Fibroblast of pulmonary artery (primary cell): ENCODE measurements around the gene POTEF.
"Not testable (repeated sequence)": the region's sequence is repeated elsewhere in the genome, so short reads cannot be mapped to it uniquely, and the experiment has no call there.

Experiments used
- DNase-seq: peaks from one replicate; pipeline ENCODE4 v3.0.0-alpha.2; 2010; ENCODE audit warnings: low read depth
- H3K4me3 ChIP-seq: replicated peaks from 2 replicates; pipeline ENCODE4 v1.5.1; 2011; ENCODE audit warnings: low read depth, mild to moderate bottlenecking, control low read depth, low read length, moderate library complexity
- TF ChIP-seq, protein P1 (sequence below): IDR thresholded peaks from 2 replicates; pipeline ENCODE4 v1.5.1; 2011; ENCODE audit warnings: mild to moderate bottlenecking, control low read depth, low read length, inconsistent platforms; ENCODE audit errors: missing control alignments

The POTEF gene

DNA sequence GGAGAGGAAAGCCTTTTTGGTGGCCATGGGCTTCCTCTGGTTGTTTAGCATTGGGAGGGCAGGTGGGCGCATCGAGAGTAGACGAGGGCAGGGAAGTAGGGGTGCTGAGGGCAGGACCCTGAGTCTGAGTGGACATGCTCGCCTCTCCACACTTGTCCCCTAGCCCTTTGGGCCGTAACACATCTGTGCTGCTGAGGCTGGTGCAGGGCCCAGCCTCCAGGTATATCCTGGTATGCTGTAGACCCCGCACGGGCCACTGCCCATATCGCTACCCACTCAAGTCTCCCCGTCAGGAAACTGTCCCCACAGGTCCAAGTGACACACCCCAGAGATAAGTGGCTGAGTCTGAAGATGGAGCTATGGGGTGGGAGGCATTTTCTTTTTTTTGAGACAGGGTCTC is 29.6 kb upstream of the POTEF start:
- no peak for DNase-seq
- no peak overlapping the region for H3K4me3 ChIP-seq
- TF ChIP-seq, protein P1, sequence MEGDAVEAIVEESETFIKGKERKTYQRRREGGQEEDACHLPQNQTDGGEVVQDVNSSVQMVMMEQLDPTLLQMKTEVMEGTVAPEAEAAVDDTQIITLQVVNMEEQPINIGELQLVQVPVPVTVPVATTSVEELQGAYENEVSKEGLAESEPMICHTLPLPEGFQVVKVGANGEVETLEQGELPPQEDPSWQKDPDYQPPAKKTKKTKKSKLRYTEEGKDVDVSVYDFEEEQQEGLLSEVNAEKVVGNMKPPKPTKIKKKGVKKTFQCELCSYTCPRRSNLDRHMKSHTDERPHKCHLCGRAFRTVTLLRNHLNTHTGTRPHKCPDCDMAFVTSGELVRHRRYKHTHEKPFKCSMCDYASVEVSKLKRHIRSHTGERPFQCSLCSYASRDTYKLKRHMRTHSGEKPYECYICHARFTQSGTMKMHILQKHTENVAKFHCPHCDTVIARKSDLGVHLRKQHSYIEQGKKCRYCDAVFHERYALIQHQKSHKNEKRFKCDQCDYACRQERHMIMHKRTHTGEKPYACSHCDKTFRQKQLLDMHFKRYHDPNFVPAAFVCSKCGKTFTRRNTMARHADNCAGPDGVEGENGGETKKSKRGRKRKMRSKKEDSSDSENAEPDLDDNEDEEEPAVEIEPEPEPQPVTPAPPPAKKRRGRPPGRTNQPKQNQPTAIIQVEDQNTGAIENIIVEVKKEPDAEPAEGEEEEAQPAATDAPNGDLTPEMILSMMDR, result no peak

DNA sequence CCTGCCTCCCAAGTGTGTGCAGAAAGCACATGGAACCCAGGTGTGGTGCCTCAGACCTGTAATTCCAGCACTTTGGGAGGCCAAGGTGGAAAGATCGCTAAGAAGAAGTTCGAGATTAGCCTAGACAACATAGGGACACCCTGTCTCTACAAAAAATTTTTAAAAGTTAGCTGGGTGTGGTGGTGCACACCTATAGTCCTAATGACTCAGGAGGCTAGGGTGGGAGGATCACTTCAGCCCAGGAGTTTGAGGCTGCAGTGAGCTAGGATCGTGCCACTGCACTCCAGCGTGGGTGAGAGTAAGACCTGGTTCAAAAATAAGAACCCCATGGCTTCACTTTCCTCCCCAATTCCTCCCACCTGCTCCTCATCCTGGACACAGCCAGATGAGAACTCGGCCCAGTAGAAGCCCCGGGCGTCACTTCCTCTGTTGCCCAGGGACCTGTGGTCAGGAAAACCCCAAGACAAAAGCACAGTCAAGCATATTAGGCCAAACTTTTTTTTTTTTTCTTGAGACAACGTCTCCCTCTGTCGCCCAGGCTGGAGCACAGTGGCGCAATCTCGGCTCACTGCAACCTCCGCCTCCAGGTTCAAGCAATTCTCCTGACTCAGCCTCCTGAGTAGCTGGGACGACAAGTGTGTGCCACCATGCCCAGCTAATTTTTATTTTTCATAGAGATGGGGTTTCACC is 28.9 kb upstream of the POTEF start:
- DNase-seq, H3K4me3 ChIP-seq: not testable (repeated sequence)

- DNase-seq, H3K4me3 ChIP-seq: not testable (repeated sequence)
These were observed 28.3 kb upstream of the POTEF start for GRCh38 chr2:130157354-130157753.

DNA sequence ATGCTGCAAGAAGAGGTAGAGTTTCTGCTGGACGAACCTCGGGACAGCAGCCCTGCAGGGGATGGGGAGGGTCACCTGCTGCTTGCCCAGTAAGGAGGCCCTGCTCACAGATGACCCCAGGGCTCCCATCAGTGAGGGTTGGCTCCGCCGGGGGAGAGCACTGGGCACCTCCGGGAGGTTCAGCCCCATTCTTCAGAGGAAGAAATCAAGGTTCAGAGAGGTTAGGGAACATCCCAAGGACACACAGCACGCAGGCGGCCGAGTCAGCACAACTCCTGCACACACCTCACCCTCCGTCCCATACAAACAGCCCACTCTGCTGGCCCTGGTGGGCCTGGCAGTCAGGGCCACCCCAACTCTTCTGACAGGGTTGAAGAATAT is 27.6 kb upstream of the POTEF start:
- no peak for DNase-seq
- H3K4me3 ChIP-seq, result no peak overlapping the region
- TF ChIP-seq, protein P1, result no peak

DNA sequence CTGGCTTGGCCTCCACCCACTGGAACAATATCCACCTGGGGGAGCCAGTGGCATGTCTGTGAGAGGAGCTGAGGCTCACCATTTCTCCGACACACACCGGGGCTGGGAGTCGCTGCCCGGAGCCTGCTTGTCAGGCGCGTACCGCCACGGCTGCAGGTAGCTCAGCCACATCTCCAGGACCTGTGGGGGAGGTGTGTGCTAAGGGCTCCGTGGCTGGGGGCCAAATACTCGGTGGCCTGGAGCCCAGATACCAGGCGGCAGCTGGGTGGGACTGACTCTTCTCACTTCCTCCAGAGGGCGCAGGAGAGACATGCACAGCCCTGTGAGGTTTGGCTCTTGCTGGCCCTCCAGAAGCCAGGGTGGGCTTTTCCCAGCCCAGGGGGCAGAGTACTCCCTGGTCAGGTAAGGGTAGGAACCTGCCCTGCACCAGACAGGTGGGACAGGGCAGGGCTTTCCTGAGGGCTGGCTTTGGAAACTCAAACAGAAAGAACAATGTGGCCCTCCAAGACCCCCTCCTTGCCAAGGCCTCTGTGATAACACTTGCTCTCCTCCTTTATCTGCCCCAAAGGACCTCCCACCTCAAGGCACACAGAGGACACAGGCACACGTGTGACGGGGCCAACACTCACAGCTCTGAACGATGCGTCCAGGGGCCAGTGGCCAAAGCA is 27.1 kb upstream of the POTEF start:
- TF ChIP-seq, protein P1, result peak; percentile 58
- peak; percentile 63 for DNase-seq

GRCh38 chr2:130154773-130155765 is 26.0 kb upstream of the POTEF start:
- DNase-seq, result no peak
- no peak overlapping the region for H3K4me3 ChIP-seq
- TF ChIP-seq, protein P1, result no peak

More for the DNA sequence above, 27.1 kb upstream of the POTEF start:
- H3K4me3 ChIP-seq, result not testable (repeated sequence)

DNA sequence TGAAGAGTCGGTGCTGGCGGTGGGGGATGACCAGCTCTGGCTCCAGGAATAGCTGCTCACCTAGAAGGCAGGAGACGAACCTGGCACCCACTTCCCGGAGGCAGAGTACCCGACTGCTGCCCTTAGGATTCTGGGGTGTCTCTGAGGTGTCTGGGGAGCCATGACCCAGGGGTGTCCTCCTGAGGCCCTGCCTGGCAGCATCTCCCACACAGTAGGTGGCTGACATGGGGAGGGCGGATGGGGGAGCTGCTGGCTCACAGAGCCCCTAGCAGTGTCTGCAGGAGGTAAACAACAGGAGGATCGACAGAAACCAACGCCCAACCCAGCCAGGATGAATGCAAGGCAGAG is 25.4 kb upstream of the POTEF start:
- DNase-seq, H3K4me3 ChIP-seq: not testable (repeated sequence)

DNA sequence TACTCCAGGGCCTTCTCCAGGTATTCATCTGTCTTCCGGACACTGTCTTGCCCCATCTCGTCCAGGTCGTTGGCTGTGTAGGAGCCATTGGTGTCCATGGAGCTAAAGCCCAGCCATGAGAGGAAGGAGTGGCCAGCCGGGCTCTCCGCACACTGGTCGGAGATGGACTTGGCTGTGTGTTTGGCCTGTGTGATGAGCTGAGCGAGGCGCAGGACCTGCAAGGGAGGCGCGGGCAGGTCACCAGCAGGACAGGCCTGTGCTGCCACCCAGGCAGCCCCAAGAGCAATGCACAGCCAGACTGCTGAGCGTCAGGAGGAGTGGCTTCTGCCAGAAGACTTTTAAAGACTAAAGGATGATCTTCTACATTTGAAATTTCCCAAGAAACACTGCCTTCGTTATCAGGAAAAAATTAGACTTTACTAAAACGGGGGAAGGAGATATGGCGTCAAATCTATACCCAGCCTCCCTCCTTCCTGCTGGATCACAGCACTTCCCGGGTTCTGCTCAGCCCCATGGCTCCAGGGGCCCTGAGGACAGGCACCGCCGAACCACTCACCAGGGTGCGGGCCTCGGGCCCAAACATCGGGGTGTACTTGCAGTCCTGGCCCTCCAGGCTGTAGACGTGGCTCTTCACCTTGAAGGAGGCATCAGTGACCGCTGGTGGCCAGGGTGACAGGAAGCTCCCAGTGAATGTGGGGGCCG is 24.9 kb upstream of the POTEF start:
- H3K4me3 ChIP-seq, DNase-seq: not testable (repeated sequence)
